22Rv1 (cell line): Measurements from ENCODE around the gene WDR27.

ENCODE experiments used
- CTCF ChIP-seq: fragments of 450-650 bp; IDR thresholded peaks from 2 replicates; pipeline ENCODE4 v1.5.1; 2017; ENCODE audit warnings: mild to moderate bottlenecking
- ZFX ChIP-seq: fragments of 450-650 bp; IDR thresholded peaks from 2 replicates; pipeline ENCODE4 v1.6.1; 2017; ENCODE audit warnings: antibody characterized with exemption, borderline replicate concordance

GRCh38 chr6:169709293-169709692, 7.5 kb upstream of the WDR27 start:
- TF ChIP-seq CTCF (no peak), ZFX (no peak)
